Dermis blood vessel endothelial cell (primary cell): ENCODE measurements around the gene ABLIM2. TPM values are rescaled to one million over a fixed set of nuclear protein-coding genes. Genes with fewer than 3 reads are reported as not detected.

Experiments used
- DNase-seq: peaks from one replicate; pipeline ENCODE4 v3.0.0; 2010
- total RNA-seq: library from RNA; depleted of rRNA; stranded (reverse); fragments of >200 nt; gene quantifications from 2 replicates; pipeline ENCODE4 v1.2.3, GENCODE V29; 2014

The ABLIM2 gene
- total RNA-seq, 1 donor from 2014 or later, result 8.8 TPM

GRCh38 chr4:8192748-8193738, 34.4 kb upstream of the ABLIM2 start:
- peak; percentile 83 for DNase-seq

GRCh38 chr4:8191136-8191747, 32.6 kb upstream of the ABLIM2 start:
- peak; percentile 99 for DNase-seq

DNA sequence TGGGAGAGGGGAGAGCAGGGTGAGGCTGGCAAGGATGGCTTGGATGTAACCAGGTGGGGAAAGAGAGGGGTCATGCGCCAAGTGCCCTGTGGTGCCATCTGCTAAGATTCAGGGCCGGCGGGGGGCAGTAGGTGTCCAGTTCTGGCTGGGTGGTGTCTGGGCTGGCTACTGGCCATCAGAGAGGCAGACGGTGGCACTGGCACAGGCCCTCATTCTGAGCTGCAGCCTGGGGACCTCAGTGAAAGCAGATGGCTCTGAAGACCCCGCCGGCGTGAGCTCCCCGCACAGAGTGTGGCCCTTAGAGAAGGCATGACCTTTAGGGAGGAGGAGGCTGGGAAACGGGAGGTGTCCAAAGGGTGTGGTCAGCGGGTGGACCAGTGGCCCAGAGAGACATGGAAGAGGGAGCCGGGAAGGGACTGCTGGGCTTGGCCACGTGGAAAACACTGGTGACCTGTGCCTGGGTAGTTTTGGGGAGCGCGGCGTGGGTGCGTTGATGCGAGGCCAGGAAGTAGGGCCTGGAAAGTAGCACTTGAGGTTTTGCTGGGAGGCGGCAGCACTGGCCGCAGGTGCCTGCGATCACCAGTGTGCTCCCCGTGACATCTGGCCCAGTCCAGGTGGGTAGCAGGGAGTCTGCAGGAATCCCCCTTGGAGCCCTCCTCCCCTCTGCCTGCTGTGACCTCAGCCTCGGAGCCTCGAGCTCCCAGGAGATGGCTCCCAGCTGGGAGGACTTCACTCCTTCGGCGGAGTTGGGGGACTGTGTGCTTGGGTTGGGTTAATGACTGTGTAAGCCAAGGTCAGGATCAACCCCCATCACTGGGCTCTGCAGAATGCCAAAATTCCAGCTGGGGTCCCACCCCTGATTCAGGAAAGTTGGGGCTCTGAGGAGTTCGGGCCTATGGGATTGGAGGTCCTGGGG, 31.2 kb upstream of the ABLIM2 start:
- no peak for DNase-seq

DNA sequence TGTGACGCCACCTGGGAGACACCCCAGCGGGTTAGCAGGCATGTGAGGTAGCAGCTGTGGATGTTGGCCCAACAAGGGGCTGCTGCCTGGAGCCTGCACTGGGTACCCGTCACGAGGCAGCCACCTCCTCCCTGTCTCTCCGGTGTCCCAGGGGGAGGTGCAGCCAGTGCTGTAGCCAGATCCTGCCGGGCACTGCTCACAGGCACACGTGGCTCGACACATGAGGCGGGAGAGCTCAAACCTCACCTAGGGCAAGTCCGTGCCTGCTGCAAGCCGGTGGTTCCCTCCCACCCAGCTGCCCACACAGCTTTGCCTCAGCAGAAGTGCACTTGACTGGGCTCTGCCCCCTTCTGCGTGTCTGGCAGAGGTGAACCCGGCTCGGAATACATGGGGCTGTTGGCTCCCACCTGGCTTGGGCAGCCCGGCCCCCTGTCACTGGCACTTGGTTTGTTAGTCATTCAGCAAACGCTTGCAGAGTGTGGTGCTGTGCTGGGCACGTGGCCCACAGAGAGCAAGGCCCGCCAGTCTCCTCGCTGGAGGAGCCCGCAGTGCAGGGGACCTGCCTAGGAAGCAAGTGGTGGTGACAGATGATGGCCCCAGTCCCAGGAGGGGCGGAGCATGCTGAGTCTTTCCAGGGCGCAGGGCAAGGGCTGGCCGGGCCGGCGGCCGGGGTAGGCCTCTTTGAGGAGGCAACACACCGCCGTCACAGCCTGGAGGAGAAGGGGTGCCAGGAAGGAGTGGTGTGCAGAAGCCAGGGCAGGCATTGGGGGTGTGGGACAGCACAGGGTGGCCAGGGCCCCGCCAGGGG, 30.3 kb upstream of the ABLIM2 start:
- no peak for DNase-seq

GRCh38 chr4:8188085-8188484, 29.5 kb upstream of the ABLIM2 start:
- peak; percentile 69 for DNase-seq

DNA sequence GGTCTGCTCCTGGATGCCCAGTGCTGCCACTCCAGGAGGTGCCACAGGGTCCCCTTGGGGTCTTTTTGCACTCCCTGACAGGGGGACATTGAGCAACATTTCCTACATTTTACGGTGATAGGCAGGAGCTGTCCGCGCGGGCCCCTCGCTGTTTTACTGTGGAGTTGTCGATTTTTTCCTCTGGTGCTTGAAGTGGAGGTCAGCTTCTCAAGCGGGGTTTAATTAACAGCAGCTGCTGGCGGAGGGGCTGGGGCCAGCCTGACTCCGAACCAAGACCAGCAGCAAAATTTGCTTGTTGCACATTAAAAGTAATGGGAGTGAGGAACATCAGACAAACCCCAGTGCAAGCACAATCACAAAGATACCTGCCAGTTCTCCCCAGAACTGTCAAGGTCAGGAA, 27.3 kb upstream of the ABLIM2 start:
- DNase-seq, result no peak

GRCh38 chr4:8185295-8185694, 26.7 kb upstream of the ABLIM2 start:
- DNase-seq, result no peak

DNA sequence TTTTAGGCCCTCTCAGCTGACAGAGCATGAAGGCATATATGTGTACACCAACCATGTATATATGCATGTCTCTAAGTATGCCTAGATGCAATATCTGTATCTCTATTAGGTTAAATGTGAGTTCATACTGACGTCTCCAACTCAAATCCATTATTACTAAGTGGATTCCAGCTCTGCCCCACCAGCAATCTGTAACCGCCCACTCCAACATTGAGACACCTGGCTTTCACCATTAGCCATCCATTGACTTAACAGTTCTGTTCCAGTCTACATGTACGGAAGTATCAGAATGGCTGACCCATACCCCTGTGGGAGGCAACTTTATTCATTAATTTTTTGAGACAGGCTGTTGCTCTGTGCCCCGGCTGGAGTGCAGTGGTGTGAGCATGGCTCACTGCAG, 25.4 kb upstream of the ABLIM2 start:
- no peak for DNase-seq

DNA sequence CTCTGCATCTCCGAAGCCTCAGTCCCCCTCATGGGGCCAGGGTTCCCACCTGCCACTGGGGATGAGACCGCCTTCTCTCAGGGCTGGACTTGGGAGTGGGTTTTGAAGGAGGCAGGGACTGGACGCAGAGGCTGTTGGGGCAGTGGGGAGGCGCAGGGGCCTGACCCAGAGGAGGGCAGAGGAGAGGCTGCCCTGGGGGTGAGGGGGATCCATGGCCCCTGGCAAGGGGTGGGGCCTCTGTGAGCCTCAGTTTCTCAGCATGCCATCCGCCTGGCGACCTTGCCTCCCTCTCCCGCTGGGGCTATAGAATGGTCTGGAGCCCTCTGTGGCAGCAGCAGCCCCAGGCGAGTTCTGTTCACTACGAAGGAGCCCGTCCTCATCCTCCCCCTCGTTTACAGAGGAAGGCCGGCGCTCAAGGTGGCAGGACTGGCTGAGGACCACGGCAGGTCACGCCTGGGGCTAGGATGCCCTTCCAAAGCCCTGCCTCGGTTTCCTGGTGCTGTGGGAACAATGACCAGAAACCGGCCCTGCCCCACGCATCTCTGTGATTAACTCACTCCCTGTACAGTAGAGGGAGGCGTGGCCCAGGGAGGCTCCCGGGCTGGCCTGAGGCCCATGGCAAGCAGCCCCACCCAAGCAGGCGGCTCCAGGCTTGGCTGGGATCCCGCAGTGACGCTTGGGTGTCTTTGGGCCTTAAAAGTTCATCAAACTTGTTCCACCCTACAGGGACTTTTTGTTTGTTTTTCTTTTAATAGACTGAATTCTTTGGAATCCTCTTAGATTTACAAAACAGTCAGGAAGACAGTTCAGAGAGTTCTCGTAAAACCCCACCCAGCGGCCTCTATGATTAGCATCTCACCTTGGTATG, 24.5 kb upstream of the ABLIM2 start:
- peak; percentile 82 for DNase-seq

GRCh38 chr4:8182294-8182693, 23.7 kb upstream of the ABLIM2 start:
- no peak for DNase-seq

- no peak for DNase-seq
Measured at GRCh38 chr4:8181844-8182243, 23.2 kb upstream of the ABLIM2 start.

DNA sequence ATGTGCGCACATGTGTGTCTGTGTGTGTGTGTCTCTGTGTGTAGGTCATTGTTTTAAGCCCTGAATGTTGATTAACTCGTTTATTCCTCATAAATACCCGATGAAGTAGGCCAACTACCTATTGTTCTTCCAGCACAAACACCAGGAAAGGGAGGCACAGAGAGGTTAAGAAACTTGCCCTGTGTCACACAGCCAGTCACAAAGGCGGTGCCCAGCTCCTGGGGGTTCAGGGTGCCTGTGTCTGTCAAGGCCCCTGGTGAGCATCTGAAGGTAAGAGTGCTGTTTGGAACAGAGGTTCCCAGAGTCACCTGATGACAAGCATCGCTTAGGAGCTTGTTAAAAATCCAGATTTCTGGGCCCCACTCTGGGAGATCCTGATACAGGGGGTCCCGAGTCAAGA, 22.5 kb upstream of the ABLIM2 start:
- no peak for DNase-seq

DNA sequence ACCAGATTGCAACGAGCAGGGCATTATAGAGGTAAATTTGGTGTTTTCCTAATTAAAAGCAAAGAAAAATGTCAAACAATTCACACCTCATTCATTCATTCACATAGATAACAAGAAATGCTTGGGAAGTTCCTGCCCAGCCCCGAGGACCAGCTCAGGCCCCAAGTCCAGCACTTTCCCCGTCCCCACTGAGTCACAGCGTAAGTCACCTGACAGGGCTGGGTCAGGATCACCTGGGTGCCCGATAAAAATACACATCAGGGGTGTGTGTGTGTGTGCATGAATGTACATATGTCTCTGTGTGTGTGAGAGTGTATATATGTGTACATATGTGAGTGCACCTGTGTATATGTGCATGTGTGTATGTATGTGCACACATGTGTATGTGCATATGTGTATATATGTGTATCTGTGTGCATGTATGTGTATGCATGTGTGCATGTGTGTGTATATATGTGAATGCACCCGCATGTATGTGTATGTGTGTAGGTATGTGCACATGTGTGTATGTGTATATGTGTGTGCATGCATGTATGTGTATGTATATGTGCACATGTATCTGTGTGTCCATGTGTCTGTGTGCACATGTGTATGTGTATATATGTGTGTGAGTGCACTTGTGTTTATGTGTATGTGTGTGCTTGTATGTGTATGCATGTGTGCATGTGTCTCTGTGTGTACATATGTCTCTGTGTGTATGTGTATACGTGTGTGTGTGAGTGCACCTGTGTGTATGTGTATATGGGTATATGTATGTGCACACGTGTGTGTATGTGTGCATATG, 21.9 kb upstream of the ABLIM2 start:
- DNase-seq, result no peak

- DNase-seq, result no peak
Measured at GRCh38 chr4:8179771-8180170, 21.2 kb upstream of the ABLIM2 start.

DNA sequence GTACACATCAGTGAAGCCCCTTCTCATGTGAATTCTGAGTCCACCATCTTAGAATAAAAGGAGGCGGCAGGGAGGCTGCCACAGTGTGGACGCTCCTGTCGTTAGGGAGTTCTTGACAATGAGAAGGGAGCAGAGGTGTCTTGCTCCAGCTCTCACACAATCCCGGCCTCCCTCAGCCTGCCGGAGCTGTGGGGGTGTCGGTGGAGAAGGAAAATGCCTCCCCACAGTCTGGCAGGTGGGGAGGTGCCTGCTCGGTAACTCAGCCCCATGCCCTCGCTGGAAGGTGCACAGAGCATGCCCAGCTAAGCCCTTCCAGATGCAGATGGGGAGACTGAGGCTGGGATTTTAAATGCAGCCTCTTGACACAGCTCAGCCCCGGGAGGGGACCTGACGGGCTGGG, 20.5 kb upstream of the ABLIM2 start:
- DNase-seq, result no peak

- no peak for DNase-seq
Measured at GRCh38 chr4:8177956-8178355, 19.3 kb upstream of the ABLIM2 start.

DNA sequence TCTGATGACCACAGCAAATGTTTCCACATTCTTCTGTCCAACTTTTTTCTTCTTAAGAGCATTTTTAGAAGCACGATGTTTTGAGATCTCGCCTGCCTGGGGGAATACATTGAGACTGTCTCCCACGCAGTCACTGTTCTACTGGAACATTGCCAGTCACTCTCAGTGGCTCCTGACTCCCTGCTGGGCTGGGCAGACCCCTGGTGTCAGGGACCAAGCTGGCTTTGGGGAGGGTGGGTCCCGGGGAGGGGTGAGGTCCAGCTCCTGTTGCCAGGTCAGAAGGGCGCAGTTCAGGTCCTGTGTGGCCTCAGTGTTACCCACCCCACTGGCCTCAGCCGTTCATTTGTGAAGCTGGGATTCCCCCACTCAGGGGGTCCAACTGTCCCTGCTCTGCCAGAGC, 18.9 kb upstream of the ABLIM2 start:
- DNase-seq, result no peak

- DNase-seq, result peak; percentile 77
Measured at GRCh38 chr4:8176547-8177399, 18.2 kb upstream of the ABLIM2 start.

- no peak for DNase-seq
Measured at GRCh38 chr4:8175686-8176085, 17.1 kb upstream of the ABLIM2 start.
